ENCODE data around the gene ERCC4. TPM values are rescaled to one million over a fixed set of nuclear protein-coding genes. Genes with fewer than 3 reads are reported as not detected.

ERCC4 gene
- total RNA-seq: 13.9 and 16.1 TPM in 2 replicates

GRCh38 chr16:13919683-13920509 lies at the start of gene ERCC4:
Gene ERCC4, plus strand, starts transcription at chr16:13920154. Its CDS starts 12 bp downstream, at chr16:13920166.

Other genes with a start within 250 kb of the ERCC4 start
- 16.9 and 19.3 TPM in 2 replicates for gene MRTFB, start 151.2 kb downstream of the ERCC4 start, total RNA-seq